HG03103 (cell line): ENCODE results near the gene KRTAP4-4.
"Not testable (repeated sequence)": the region's sequence is repeated elsewhere in the genome, so short reads cannot be mapped to it uniquely, and the experiment has no call there.

Source experiments
- ATAC-seq: cut with Tn5 transposase; IDR thresholded peaks from one replicate; pipeline ENCODE4 v1.9.1; 2021; ENCODE audit warnings: low read depth; ENCODE audit not compliant: unreplicated experiment

The KRTAP4-4 gene

DNA sequence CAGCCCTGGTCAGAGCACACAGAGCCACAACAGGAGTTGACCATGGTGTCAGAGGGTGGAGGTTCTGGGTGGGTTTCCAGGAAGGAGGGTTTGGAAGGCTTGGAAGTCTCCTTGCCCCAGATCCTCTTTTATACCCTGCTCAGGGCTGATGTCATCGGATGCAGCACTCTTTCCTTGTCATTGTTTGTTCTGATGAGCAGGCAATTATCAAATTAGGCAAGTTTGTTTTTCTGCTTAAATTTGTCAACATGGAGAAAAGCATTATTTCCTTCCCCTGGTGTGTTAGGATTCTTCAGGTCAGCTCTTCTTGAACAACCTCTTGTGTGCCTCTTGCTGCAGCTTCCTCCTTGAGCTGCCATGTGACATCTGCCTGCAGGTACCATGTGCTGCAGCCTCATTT is at the start of gene KRTAP4-4:
TSS of gene KRTAP4-4 (minus strand) at position 101 of the 400 bp plus-strand sequence. CDS start at position 44, 57 bp downstream.
- ATAC-seq = no peak

- ATAC-seq = no peak
Measured at GRCh38 chr17:41199421-41200078, 39.0 kb upstream of the KRTAP4-4 start.

DNA sequence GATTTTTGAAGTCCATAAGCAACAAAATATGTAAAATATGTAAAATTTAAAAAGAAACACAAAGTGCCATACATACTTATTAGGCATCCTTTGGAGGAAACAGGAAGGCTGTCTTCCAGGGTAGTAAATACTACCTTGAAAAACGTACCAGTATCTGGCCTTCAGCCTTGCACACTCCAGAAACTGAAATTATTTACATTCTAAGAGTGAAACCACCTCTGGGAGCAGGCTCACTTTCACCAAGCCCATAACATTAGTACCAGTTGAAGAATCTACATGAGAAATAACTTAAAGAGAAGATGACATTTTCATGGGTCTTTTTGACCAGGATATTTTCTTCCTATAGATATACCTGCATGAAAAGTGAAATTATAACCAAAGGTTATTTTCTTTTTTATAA is 35.5 kb upstream of the KRTAP4-4 start:
- ATAC-seq = no peak

- ATAC-seq = no peak
Measured at GRCh38 chr17:41190328-41190727, 29.8 kb upstream of the KRTAP4-4 start.

DNA sequence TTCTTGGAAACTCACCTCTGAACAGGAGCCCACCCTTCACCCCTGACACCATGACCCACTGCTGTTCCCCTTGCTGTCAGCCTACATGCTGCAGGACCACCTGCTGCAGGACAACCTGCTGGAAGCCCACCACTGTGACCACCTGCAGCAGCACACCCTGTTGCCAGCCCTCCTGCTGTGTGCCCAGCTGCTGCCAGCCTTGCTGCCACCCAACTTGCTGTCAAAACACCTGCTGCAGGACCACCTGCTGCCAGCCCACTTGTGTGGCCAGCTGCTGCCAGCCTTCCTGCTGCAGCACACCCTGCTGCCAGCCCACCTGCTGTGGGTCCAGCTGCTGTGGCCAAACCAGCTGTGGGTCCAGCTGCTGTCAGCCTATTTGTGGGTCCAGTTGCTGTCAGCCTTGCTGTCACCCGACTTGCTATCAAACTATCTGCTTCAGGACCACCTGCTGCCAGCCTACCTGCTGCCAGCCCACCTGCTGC is 29.3 kb upstream of the KRTAP4-4 start, which contains the start of gene KRTAP9-1:
TSS of gene KRTAP9-1 (plus strand) at position 51 of the 482 bp plus-strand sequence. CDS start at position 51, 0 bp downstream.
- not testable (repeated sequence) for ATAC-seq

DNA sequence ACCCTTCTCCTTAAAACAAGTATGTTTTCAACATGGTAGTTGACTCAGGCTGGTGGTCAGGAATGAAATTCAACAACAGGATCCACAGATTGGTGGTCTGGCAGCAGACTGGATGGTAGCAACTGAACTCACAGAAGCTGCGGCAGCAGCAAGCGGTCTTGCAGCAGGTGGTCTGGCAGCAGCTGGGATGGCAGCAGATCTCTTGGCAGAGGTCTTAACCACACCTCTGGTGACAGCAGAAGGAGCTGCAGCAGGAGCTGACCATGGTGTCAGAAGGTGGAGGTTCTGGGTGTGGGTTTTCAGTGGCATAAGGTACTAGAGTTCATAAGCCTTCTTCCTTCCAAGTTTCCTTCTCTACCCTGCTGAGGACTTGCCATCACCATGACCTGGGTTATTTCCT is 26.3 kb upstream of the KRTAP4-4 start:
- ATAC-seq = no peak

- no peak for ATAC-seq
Measured at GRCh38 chr17:41185001-41185400, 24.5 kb upstream of the KRTAP4-4 start.

GRCh38 chr17:41184480-41184961 is 24.0 kb upstream of the KRTAP4-4 start, which contains the start of gene KRTAP4-1:
Gene KRTAP4-1, minus strand, starts transcription at chr17:41184911. Its CDS starts 57 bp downstream, at chr17:41184854.
- no peak for ATAC-seq

DNA sequence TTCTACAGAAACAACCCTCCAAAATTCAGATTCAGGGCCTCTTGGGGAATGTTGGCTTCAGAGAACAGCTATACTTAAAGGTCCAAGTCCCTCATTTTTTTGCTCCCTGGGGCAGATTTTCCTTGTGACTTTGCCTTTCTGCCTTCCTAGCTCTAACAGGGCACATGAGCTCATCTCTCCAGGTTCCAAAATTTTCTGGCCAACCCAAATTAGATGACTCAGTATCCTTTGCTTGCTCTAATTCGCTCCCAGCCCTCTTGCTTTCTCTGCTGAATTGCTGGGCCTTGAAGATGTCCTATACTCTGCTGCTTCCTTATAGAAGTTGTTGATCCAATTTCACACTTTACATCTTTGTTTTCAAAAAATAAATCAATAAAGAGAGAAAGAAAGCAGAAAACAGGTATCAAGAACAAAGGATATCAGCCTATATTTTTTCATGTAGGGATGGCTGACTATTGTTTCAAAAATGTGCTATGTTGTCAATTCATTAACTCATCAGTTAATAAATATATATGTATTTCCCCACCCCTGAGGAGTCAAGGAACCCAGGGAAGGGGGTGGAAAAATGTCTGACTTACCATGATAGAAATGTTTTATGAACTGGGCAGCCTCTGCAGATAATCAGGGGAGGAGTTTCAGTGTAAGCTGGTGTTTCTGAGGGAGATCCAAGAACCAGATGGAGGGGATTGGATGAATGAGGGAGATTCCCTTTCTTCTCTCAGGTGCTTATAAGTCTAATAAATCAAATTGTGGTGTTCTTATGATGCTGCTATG is 18.5 kb upstream of the KRTAP4-4 start:
- ATAC-seq = no peak

DNA sequence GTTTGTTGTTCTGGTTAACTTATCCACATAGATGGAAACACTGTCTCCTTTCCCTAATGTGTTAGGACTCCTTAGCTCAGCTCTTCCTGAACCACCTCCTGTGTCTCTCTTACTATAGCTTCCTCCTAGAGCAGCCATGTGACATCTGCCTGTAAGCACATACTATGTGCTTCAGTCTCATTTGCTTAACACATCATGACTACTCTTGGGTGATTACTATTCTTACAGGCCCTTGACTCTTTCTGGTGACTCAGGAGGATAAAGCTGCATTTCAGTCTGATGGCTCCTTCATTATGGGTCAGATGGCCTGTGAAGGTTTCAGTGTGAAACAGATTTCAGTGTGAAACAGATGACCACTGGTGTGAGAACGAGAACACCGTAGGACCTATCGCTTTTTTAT is 17.8 kb upstream of the KRTAP4-4 start:
- no peak for ATAC-seq

DNA sequence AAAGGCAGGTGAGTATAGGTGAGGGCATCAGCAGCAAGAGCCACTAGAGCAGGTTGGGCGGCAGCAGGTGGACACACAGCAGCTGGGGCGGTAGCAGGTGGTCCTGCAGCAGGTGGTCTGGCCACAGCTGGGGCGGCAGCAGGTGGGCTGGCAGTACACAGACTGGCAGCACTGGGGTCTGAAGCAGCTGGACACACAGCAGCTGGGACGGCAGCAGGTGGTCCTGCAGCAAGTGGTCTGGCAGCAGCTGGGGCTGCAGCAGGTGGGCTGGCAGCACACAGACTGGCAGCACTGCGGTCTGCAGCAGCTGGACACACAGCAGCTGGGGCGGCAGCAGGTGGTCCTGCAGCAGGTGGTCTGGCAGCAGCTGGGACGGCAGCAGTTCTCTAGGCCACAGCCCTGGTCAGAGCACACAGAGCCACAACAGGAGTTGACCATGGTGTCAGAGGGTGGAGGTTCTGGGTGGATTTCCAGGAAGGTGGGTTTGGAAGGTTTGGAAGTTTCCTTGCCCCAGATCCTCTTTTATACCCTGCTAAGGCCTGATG is 17.3 kb upstream of the KRTAP4-4 start, which contains the start of gene KRTAP4-2:
TSS of gene KRTAP4-2 (minus strand) at position 495 of the 545 bp plus-strand sequence. CDS start at position 438, 57 bp downstream.
- ATAC-seq = no peak

DNA sequence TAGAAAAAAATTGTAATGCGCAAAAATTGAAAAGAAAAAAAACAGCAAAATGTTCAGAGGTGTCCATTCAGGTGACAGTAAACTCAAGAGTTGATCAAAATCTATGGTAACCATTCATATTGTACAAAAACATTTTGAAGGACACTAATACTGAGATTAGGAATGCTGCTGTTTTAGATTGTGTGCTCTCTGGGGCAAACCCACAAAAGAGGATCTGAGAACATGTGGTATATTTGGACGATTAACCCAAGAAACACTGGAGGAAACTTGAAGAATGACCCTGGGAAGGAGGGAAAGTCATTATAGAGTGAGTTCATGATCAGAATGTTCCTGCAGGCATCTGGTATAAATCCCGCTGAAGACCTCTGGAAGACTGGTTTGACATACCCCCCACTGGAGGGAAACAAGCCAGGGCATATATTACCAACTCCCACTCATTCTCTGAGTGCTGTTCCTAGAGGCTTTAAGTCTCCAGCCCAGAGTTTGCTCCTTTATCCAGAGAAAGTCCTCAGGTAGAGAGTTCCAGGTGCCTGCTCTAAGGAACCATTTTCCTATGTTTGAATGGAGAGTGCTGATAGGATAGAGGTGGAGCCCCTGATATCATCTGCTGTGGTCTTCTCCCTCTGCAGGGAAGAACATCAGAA is 16.3 kb upstream of the KRTAP4-4 start:
- ATAC-seq = no peak

GRCh38 chr17:41171886-41172285 is 11.3 kb upstream of the KRTAP4-4 start:
- no peak for ATAC-seq

DNA sequence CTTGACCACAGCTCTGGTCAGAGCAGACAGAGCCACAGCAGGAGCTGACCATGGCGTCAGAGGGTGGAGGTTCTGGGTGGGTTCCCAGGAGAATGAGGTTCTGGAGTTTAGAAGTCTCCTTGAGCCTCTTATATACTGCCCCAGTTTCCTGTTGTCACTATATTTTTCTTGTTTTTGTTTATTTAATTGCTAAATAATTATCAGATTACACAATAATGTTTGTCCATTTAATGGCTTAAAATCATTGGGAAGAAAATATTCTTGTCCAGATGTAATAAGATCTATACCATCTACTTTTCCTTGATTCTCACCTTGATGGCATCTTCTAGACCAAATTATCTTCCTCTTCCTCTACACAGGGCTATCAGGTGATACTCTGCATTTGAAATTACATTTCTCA is 7.6 kb upstream of the KRTAP4-4 start, which contains the start of gene KRTAP4-3:
TSS of gene KRTAP4-3 (minus strand) at position 101 of the 400 bp plus-strand sequence. CDS start at position 52, 49 bp downstream.
- no peak for ATAC-seq

GRCh38 chr17:41167561-41167960 is 7.0 kb upstream of the KRTAP4-4 start:
- ATAC-seq = no peak

- no peak for ATAC-seq
Measured at GRCh38 chr17:41163828-41164227, 3.3 kb upstream of the KRTAP4-4 start.

GRCh38 chr17:41160190-41160589 is 358 bp downstream of the KRTAP4-4 start:
- ATAC-seq = not testable (repeated sequence)

DNA sequence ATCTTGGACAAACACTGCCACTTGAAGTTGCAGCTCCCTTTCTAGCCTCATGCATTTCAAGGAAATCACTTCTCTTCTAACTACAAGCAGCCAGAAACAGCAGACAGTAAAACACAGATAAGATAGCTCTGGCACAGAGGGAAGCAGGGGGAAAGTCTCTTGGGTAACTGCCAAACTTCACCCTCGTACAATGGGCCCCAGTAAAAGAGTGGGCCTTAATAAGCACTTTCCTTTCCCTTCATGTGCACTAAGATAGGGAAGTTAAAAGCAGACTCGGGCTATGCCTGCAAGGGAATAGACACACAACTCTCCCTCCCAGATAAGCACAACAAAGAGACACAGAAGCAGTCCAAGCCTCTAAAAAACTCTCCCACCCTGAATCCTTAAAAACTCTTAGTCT is 6.7 kb downstream of the KRTAP4-4 start:
- ATAC-seq = no peak

GRCh38 chr17:41151525-41151924 is 9.0 kb downstream of the KRTAP4-4 start:
- no peak for ATAC-seq

GRCh38 chr17:41150026-41150425 is 10.5 kb downstream of the KRTAP4-4 start:
- no peak for ATAC-seq
